Body of pancreas (tissue), 4 donors: ENCODE measurements around the gene HSPA12A. TPM values are rescaled to one million over a fixed set of nuclear protein-coding genes. Genes with fewer than 3 reads are reported as not detected.
A peak's percentile ranks its signal among the peaks of the same experiment; 100 is the strongest.

Experiments
- ATAC-seq: fragments of 150-250 bp; one replicate; pipeline ENCODE4 v1.9.1; 2016
- DNase-seq, 4 donors: peaks; one replicate each; pipeline ENCODE4 v3.0.0-alpha.2; 2019
- H3K27ac ChIP-seq, 4 donors: fragments of 200-600 bp; sonication (generic); 1 replicate in 3 of 4; 2 replicates in 1 of 4; pipeline versions ENCODE4 v1.5.1 to v1.6.1; 2016 to 2019; ENCODE audit warnings: mild to moderate bottlenecking in 1 of 4, mixed read lengths in 1 of 4, moderate library complexity in 1 of 4
- H3K27me3 ChIP-seq, 2 donors: fragments of 200-600 bp; sonication (generic); one replicate each; pipeline ENCODE4 v1.6.0; 2016; ENCODE audit warnings: mild to moderate bottlenecking in 1 of 2
- H3K36me3 ChIP-seq, 2 donors: fragments of 200-600 bp; sonication (generic); replicated peaks in 1 of 2; 2 replicates each; pipeline ENCODE4 v1.5.1; 2016; ENCODE audit warnings: low read depth in 2 of 2; ENCODE audit not compliant: insufficient read depth in 1 of 2
- H3K4me1 ChIP-seq: fragments of 200-600 bp; sonication (generic); one replicate; pipeline ENCODE4 v1.6.0; 2016
- H3K4me3 ChIP-seq, 2 donors: fragments of 200-600 bp; sonication (generic); 1 replicate in 1 of 2; 2 replicates in 1 of 2; pipeline ENCODE4 v1.5.1; 2016 to 2019
- H3K9me3 ChIP-seq, 3 donors: fragments of 200-600 bp; sonication (generic); 1 replicate in 2 of 3; 2 replicates in 1 of 3; pipeline ENCODE4 v1.5.1; 2016
- POLR2A ChIP-seq, 3 donors: fragments of 450-650 bp; IDR thresholded peaks; one replicate each; pipeline ENCODE4 v1.6.1; 2016; ENCODE audit warnings: antibody characterized with exemption in 3 of 3, mild to moderate bottlenecking in 2 of 3
- WGBS, 2 donors: methylation state at CpG; one replicate each; pipeline ENCODE4 v1.1.5; 2017; 5-methylcytosine and 5-hydroxymethylcytosine counted together
- intact Hi-C: fragments of 100-400 bp; cut with DNase I; formaldehyde crosslinking; loops from one replicate; pipeline ENCODE4 v1.15.1; 2023
- total RNA-seq, 2 donors: library from RNA; depleted of rRNA; stranded (reverse); fragments of >200 nt; gene quantifications; one replicate each; pipeline ENCODE4 v1.1.0, GENCODE V29; 2016
- TF ChIP-seq, protein P1 (sequence below), 7 experiments: fragments of 450-650 bp in 4 of 7; fragments of 200-600 bp in 3 of 7; sonication (generic) in 3 of 7; IDR thresholded peaks; one replicate each; pipeline ENCODE4 v1.5.1; 2016 to 2019; ENCODE audit warnings: antibody characterized with exemption in 7 of 7

Gene HSPA12A
- total RNA-seq, 2 donors from 2014 or later = 8.3 to 22.7 TPM

DNA sequence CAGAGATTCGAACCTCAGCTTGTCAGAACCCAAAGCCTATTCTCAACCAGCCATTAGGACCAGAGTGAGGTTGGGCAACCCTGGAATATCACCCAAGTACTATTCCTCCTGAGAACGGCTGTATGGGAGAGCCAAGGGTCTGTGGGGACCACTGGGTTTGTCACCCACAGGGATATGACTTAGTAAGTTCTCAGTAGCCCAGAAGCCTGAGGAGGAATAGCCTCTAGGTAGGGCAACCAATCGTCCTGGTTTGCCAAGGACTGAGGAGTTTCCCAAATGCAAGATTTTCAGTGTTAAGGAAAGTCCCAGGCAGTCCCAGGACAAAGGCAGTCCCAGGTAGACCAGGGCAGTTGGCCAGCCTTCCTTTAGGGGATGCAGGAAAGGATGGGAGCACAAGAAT lies 74.9 kb downstream of the HSPA12A start:
- ATAC-seq (no peak), DNase-seq (peak in 1 of 4 donors; percentile 9)
- 66 to 81% methylated on average over 2 to 3 of the region's 3 CpGs for WGBS, 2 donors
- H3K9me3 ChIP-seq = no peaks in the 10 kb centered on the region
- TF ChIP-seq, protein P1, sequence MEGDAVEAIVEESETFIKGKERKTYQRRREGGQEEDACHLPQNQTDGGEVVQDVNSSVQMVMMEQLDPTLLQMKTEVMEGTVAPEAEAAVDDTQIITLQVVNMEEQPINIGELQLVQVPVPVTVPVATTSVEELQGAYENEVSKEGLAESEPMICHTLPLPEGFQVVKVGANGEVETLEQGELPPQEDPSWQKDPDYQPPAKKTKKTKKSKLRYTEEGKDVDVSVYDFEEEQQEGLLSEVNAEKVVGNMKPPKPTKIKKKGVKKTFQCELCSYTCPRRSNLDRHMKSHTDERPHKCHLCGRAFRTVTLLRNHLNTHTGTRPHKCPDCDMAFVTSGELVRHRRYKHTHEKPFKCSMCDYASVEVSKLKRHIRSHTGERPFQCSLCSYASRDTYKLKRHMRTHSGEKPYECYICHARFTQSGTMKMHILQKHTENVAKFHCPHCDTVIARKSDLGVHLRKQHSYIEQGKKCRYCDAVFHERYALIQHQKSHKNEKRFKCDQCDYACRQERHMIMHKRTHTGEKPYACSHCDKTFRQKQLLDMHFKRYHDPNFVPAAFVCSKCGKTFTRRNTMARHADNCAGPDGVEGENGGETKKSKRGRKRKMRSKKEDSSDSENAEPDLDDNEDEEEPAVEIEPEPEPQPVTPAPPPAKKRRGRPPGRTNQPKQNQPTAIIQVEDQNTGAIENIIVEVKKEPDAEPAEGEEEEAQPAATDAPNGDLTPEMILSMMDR (IDR thresholded peaks at IDR 0.05) = no peak
- no peak for TF ChIP-seq POLR2A (IDR thresholded peaks at IDR 0.05)
- H3K27me3 ChIP-seq = no peaks in the 10 kb centered on the region
- intact Hi-C loops = no loop called here
- no peak overlapping the region for H3K27ac ChIP-seq
- H3K4me3 ChIP-seq = no peak overlapping the region
- H3K36me3 ChIP-seq = no peaks in the 10 kb centered on the region
- peaks cover 21% of the 10 kb centered on the region for H3K4me1 ChIP-seq

DNA sequence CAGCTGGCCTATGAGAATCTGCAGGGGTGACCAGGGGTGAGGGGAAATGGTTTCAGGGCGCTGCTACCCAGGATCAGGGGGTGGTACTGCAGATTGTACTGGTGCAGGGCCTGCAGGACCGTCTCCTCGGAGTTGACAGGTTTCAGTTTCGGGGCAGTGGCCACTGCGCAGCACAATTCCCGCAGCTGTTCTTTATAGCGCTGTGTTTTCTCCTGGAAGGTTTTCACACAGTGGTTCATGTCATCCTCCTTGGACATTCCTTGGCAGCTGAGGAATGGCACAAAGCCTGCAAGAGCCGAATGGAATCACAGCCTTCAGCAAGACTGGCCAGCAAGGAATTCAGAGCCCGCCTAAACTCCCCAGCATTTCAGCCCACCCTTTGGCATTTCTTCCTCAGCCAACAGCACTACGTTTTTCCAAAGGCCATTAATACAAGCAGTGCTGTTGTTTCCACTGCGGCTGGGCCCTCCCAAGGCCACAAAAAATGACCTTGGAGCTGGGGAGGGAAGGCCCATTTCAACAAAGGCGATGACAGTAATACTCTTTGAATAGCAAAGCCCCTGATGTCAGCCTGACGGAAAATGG lies 76.7 kb downstream of the HSPA12A start:
- ATAC-seq (no peak), DNase-seq (peak; percentile 25 to 53 (median 45))
- peak in 1 of 3 donors; percentile 7 for TF ChIP-seq POLR2A (IDR thresholded peaks at IDR 0.05)
- TF ChIP-seq, protein P1 (IDR thresholded peaks at IDR 0.05) = no peak
- no peaks in the 10 kb centered on the region for H3K27me3 ChIP-seq
- no peaks in the 10 kb centered on the region for H3K9me3 ChIP-seq
- intact Hi-C loops = no loop called here
- H3K27ac ChIP-seq = peak overlapping the region in 2 of 4 donors; percentile 28 to 81
- H3K4me3 ChIP-seq = no peak overlapping the region
- H3K36me3 ChIP-seq = no peaks in the 10 kb centered on the region
- peaks cover 29% of the 10 kb centered on the region for H3K4me1 ChIP-seq
- 40 to 69% methylated on average over 12 to 13 of the region's 13 CpGs for WGBS, 2 donors

DNA sequence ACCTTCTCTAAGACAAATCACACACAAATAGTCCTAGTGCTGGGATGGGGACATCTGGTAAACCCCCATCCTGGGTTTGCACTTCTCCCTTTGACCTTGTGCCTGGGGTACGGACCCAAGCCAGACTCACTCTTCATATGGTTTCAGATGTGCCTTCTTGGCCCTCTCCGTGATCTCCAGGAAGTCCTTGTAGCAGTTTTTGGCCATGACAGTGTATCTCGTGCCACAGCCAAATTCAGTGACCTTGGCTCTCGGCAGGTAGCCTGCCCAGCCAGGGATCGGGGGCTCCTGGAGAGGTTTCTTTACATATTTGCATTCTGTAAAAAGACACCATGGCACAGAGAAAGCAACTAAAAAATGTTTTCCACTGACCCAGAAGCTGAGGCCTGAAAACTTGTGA lies 77.7 kb downstream of the HSPA12A start:
- TF ChIP-seq, protein P1 (IDR thresholded peaks at IDR 0.05) = no peak
- TF ChIP-seq POLR2A (IDR thresholded peaks at IDR 0.05) = no peak
- Histone ChIP-seq H3K36me3 (no peaks in the 10 kb centered on the region), H3K27ac (peak overlapping the region in 3 of 4 donors; percentile 11 to 81 (median 32)), H3K4me1 (peaks cover 33% of the 10 kb centered on the region), H3K27me3 (no peaks in the 10 kb centered on the region), H3K4me3 (no peak overlapping the region), H3K9me3 (no peaks in the 10 kb centered on the region)
- intact Hi-C loops = no loop called here
- ATAC-seq = no peak
- peak; percentile 31 to 51 (median 47) for DNase-seq
- WGBS, 2 donors = 8 to 25% methylated on average over 5 of the region's 5 CpGs

DNA sequence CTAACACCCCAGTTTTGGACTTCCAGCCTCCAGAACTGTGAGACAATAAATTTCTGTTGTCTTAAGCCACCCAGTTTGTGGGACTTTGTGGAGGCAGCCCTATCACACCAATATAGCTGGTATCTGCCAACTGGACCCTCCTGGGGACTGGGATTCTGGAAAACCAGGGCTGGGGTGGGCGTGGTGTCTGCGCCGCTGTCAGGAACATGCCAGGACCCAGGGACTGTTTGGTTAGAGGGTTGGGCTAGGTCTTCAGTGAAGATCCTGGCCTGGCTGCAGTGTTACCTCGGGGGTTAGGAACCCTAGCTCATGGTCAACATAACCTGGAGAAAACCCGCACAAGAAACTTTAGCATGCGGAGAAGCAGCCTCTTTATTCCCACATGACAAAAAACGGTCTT lies 79.0 kb downstream of the HSPA12A start:
- WGBS, 2 donors = 59 to 65% methylated on average over 4 to 7 of the region's 7 CpGs
- no peak overlapping the region for H3K4me3 ChIP-seq
- H3K4me1 ChIP-seq = peaks cover 34% of the 10 kb centered on the region
- H3K36me3 ChIP-seq = no peaks in the 10 kb centered on the region
- peak in 2 of 4 donors; percentile 29 to 50 for DNase-seq
- H3K9me3 ChIP-seq = no peaks in the 10 kb centered on the region
- no peak for TF ChIP-seq POLR2A (IDR thresholded peaks at IDR 0.05)
- TF ChIP-seq, protein P1 (IDR thresholded peaks at IDR 0.05) = no peak
- intact Hi-C loops = no loop called here
- H3K27me3 ChIP-seq = no peaks in the 10 kb centered on the region
- no peak for ATAC-seq
- H3K27ac ChIP-seq = peak overlapping the region in 3 of 4 donors; percentile 67 to 81 (median 76)

DNA sequence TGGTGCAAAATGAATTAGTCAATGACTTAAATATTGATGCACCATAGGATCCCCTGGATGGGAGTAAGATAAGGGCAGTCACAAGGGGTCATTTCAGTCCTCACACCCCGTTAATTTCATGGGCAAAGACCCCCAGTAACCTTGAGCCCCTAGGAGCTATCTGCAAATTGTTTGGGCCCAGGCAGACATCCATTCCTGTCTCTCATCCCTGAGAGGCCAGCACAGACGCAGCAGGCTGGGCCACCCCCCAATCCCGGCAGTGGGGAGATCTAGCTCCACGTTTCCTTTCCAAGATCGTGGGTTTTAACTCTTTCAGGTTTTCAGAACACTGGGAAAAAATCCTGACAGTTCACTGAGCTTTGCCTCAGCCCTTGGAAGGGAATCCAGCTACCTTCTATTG lies 81.5 kb downstream of the HSPA12A start:
- intact Hi-C loops = no loop called here
- no peaks in the 10 kb centered on the region for H3K27me3 ChIP-seq
- no peak overlapping the region for H3K4me3 ChIP-seq
- WGBS, 2 donors = 15 to 34% methylated on average over 5 of the region's 5 CpGs
- DNase-seq (peak in 2 of 4 donors; percentile 30 to 57), ATAC-seq (no peak)
- H3K36me3 ChIP-seq = no peaks in the 10 kb centered on the region
- TF ChIP-seq, protein P1 (IDR thresholded peaks at IDR 0.05) = no peak
- peak in 2 of 3 donors; percentile 1 to 8 for TF ChIP-seq POLR2A (IDR thresholded peaks at IDR 0.05)
- peak overlapping the region; percentile 25 to 81 (median 54) for H3K27ac ChIP-seq
- no peaks in the 10 kb centered on the region for H3K9me3 ChIP-seq
- H3K4me1 ChIP-seq = peaks cover 31% of the 10 kb centered on the region
